H9 (cell line): Measurements from ENCODE around the gene CD300LG. TPM values are rescaled to one million over a fixed set of nuclear protein-coding genes. Genes with fewer than 3 reads are reported as not detected.

Experiments used
- DNase-seq: peaks from one replicate; pipeline ENCODE4 v3.0.0-alpha.2; 2017
- H2AFZ ChIP-seq: one replicate; pipeline ENCODE4 v1.6.1; 2013; ENCODE audit warnings: mild to moderate bottlenecking, low read length, control low read depth, moderate library complexity
- H2AK5ac ChIP-seq: 2 replicates; pipeline ENCODE4 v1.6.1; 2013; ENCODE audit warnings: low read length, control low read depth, mixed read lengths; ENCODE audit not compliant: insufficient read length
- H2BK120ac ChIP-seq: one replicate; pipeline ENCODE4 v1.6.1; 2013; ENCODE audit warnings: low read depth, mild to moderate bottlenecking, low read length, control low read depth, inconsistent platforms; ENCODE audit not compliant: poor library complexity, severe bottlenecking
- H2BK12ac ChIP-seq: 2 replicates; pipeline ENCODE4 v1.6.1; 2013; ENCODE audit warnings: low read length, control low read depth, mixed read lengths, low read depth; ENCODE audit not compliant: insufficient read length
- H2BK15ac ChIP-seq: 2 replicates; pipeline ENCODE4 v1.6.1; 2013; ENCODE audit warnings: low read depth, low read length, control low read depth
- H2BK20ac ChIP-seq: one replicate; pipeline ENCODE4 v1.6.1; 2013; ENCODE audit warnings: low read depth, mild to moderate bottlenecking, low read length, control low read depth, inconsistent platforms; ENCODE audit not compliant: poor library complexity, severe bottlenecking
- H2BK5ac ChIP-seq: 2 replicates; pipeline ENCODE4 v1.6.1; 2013; ENCODE audit warnings: low read length, control low read depth, mixed read lengths; ENCODE audit not compliant: insufficient read length
- H3K14ac ChIP-seq: 2 replicates; pipeline ENCODE4 v1.6.1; 2013; ENCODE audit warnings: low read length, control low read depth; ENCODE audit not compliant: insufficient read depth
- H3K18ac ChIP-seq: 2 replicates; pipeline ENCODE4 v1.6.1; 2013; ENCODE audit warnings: low read depth, mild to moderate bottlenecking, mixed read lengths, low read length, control low read depth; ENCODE audit not compliant: insufficient read length
- H3K23ac ChIP-seq: 2 replicates; pipeline ENCODE4 v1.6.1; 2013; ENCODE audit warnings: low read length, control low read depth, mixed read lengths, low read depth; ENCODE audit not compliant: insufficient read length
- H3K23me2 ChIP-seq: 2 replicates; pipeline ENCODE4 v1.6.1; 2013; ENCODE audit warnings: low read depth, mild to moderate bottlenecking, mixed read lengths, low read length, control low read depth; ENCODE audit not compliant: insufficient read length, poor library complexity, severe bottlenecking
- H3K27ac ChIP-seq: 2 replicates; pipeline ENCODE4 v1.5.1; 2013; ENCODE audit warnings: low read length, control low read depth, mixed read lengths, low read depth; ENCODE audit not compliant: insufficient read length
- H3K27me3 ChIP-seq: 2 replicates; pipeline ENCODE4 v1.6.1; 2013; ENCODE audit warnings: low read length, control low read depth, inconsistent platforms; ENCODE audit not compliant: insufficient read depth
- H3K4ac ChIP-seq: 2 replicates; pipeline ENCODE4 v1.6.1; 2013; ENCODE audit warnings: low read depth, mild to moderate bottlenecking, control low read depth, inconsistent platforms, low read length, moderate library complexity
- H3K4me1 ChIP-seq: 2 replicates; pipeline ENCODE4 v1.6.1; 2013; ENCODE audit warnings: low read length, control low read depth, inconsistent platforms; ENCODE audit not compliant: insufficient read depth
- H3K4me2 ChIP-seq: 2 replicates; pipeline ENCODE4 v1.6.1; 2013; ENCODE audit warnings: low read length, control low read depth, mixed read lengths; ENCODE audit not compliant: insufficient read length, insufficient read depth
- H3K56ac ChIP-seq: 2 replicates; pipeline ENCODE4 v1.6.1; 2013; ENCODE audit warnings: low read depth, mild to moderate bottlenecking, mixed read lengths, low read length, control low read depth; ENCODE audit not compliant: insufficient read length
- H3K79me1 ChIP-seq: 2 replicates; pipeline ENCODE4 v1.6.1; 2013; ENCODE audit warnings: low read depth, mild to moderate bottlenecking, moderate library complexity, low read length, control low read depth, inconsistent platforms; ENCODE audit not compliant: insufficient read depth, poor library complexity, severe bottlenecking
- H3K79me2 ChIP-seq: 2 replicates; pipeline ENCODE4 v1.6.1; 2013; ENCODE audit warnings: low read length, control low read depth, inconsistent platforms; ENCODE audit not compliant: insufficient read depth
- H3K9ac ChIP-seq: 2 replicates; pipeline ENCODE4 v1.6.1; 2013; ENCODE audit warnings: low read length, control low read depth, mixed read lengths; ENCODE audit not compliant: insufficient read length; ENCODE audit errors: extremely low read depth
- H3K9me3 ChIP-seq: one replicate; pipeline ENCODE4 v1.6.1; 2013; ENCODE audit warnings: low read depth, low read length, inconsistent platforms; ENCODE audit not compliant: control insufficient read depth
- H3T11ph ChIP-seq: one replicate; pipeline ENCODE4 v1.6.1; 2013; ENCODE audit warnings: mild to moderate bottlenecking, low read length, control low read depth, inconsistent platforms
- H4K20me1 ChIP-seq: one replicate; pipeline ENCODE4 v1.6.1; 2013; ENCODE audit not compliant: control insufficient read depth, insufficient read length, insufficient read depth
- H4K5ac ChIP-seq: 2 replicates; pipeline ENCODE4 v1.6.1; 2013; ENCODE audit warnings: low read depth, mild to moderate bottlenecking, mixed read lengths, low read length, control low read depth; ENCODE audit not compliant: insufficient read length
- H4K8ac ChIP-seq: replicated peaks from 2 replicates; pipeline ENCODE4 v1.6.1; 2013; ENCODE audit warnings: low read length, control low read depth, mixed read lengths, low read depth; ENCODE audit not compliant: insufficient read length
- H4K91ac ChIP-seq: 2 replicates; pipeline ENCODE4 v1.6.1; 2013; ENCODE audit warnings: low read depth, mild to moderate bottlenecking, moderate library complexity, mixed read lengths, low read length, control low read depth; ENCODE audit not compliant: insufficient read length
- H3K27ac Mint-ChIP-seq, 3 experiments: 2 replicates in 2 of 3; 3 replicates in 1 of 3; pipeline ENCODE4 v1.8.0; 2020 to 2021; ENCODE audit warnings: mixed read lengths in 3 of 3, mild to moderate bottlenecking in 1 of 3, moderate library complexity in 1 of 3
- H3K27me3 Mint-ChIP-seq: 2 replicates; pipeline ENCODE4 v1.8.0; 2021; ENCODE audit warnings: low read depth, mild to moderate bottlenecking, moderate library complexity, mixed read lengths
- H3K36me3 Mint-ChIP-seq, 3 experiments: 2 replicates in 2 of 3; 3 replicates in 1 of 3; pipeline ENCODE4 v1.8.0; 2020 to 2021; ENCODE audit warnings: low read depth in 3 of 3, mixed read lengths in 3 of 3; ENCODE audit not compliant: insufficient read depth in 1 of 3
- H3K4me1 Mint-ChIP-seq, 2 experiments: 2 replicates each; pipeline ENCODE4 v1.8.0; 2020; ENCODE audit warnings: mixed read lengths in 2 of 2
- H3K4me3 Mint-ChIP-seq, 2 experiments: 2 replicates in 1 of 2; 3 replicates in 1 of 2; pipeline ENCODE4 v1.8.0; 2020 to 2021; ENCODE audit warnings: mild to moderate bottlenecking in 2 of 2, mixed read lengths in 2 of 2, moderate library complexity in 1 of 2
- H3K9me3 Mint-ChIP-seq, 2 experiments: 2 replicates in 1 of 2; 3 replicates in 1 of 2; pipeline ENCODE4 v1.8.0; 2020; ENCODE audit warnings: mild to moderate bottlenecking in 2 of 2, mixed read lengths in 2 of 2, moderate library complexity in 1 of 2
- WGBS: extraction: QIAGEN DNeasy Blood & Tissue Kit; methylation state at CpG from one replicate; pipeline ENCODE4 v1.1.7; 2013; ENCODE audit warnings: missing lambda C conversion rate, low lambda C conversion rate, mixed read lengths; ENCODE audit not compliant: insufficient read length; ENCODE audit errors: extremely low coverage; 5-methylcytosine and 5-hydroxymethylcytosine counted together
- total RNA-seq: library from RNA; stranded (reverse); gene quantifications from 2 replicates; pipeline ENCODE4 v1.2.1, GENCODE V29; 2021
- TF ChIP-seq, protein P1 (sequence below): fragments of 200-600 bp; sonication (generic); conservative IDR thresholded peaks from 3 replicates; pipeline ENCODE4 v1.8.0; 2021; ENCODE audit warnings: antibody characterized with exemption, mild to moderate bottlenecking

Gene CD300LG
- total RNA-seq, 1 experiment from 2014 or later: not detected

DNA sequence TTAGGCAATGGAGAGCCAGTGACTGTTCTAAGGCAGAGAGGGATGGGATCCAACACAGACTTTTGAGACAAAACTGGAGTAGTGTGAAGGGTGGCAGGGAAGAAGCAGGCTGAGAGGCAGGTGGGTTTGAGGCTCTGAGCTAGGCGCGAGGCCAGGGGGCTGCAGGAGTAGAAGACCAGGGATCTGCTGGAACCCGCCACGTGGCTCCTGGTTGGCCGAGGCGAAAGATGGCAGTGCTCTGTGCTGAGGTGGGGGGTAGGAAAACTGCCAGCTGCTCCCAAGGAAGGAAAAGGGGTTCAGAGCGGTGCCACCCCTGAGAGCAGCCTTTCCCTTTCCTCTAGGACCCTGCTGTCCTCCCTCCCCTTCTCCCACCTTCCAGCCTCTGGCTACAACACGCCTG, 5.6 kb downstream of the CD300LG start:
- H3K9me3 Mint-ChIP-seq: no peaks in the 10 kb centered on the region; a peak in 1 of 5 replicates
- no peak overlapping the region for H2BK20ac ChIP-seq
- H2AFZ ChIP-seq: no peak overlapping the region
- no peak overlapping the region for H3K18ac ChIP-seq
- peaks cover under 1 to 1% of the 10 kb centered on the region in 2 experiments; a peak in 2 of 4 replicates for H3K4me1 Mint-ChIP-seq
- H3K27ac Mint-ChIP-seq: no peak overlapping the region
- no peak overlapping the region for H3K4me2 ChIP-seq
- H3K27me3 ChIP-seq: no peaks in the 10 kb centered on the region; the same call in 1 of the 2 replicates
- H2BK120ac ChIP-seq: no peak overlapping the region
- no peak overlapping the region for H4K5ac ChIP-seq
- no peak overlapping the region for H2BK15ac ChIP-seq
- no peak overlapping the region for H4K91ac ChIP-seq
- no peaks in the 10 kb centered on the region for H3K79me2 ChIP-seq
- H3K23ac ChIP-seq: no peak overlapping the region
- H3K36me3 Mint-ChIP-seq: no peaks in the 10 kb centered on the region
- H3K27ac ChIP-seq: no peak overlapping the region
- H4K20me1 ChIP-seq: no peaks in the 10 kb centered on the region
- H3K27me3 Mint-ChIP-seq: peaks cover 9% of the 10 kb centered on the region
- H3K9ac ChIP-seq: no peak overlapping the region
- no peak overlapping the region for H2BK12ac ChIP-seq
- H3K79me1 ChIP-seq: no peaks in the 10 kb centered on the region
- no peak overlapping the region for H2BK5ac ChIP-seq
- WGBS: no CpG with 5 or more reads among the region's 8 CpGs
- TF ChIP-seq, protein P1, sequence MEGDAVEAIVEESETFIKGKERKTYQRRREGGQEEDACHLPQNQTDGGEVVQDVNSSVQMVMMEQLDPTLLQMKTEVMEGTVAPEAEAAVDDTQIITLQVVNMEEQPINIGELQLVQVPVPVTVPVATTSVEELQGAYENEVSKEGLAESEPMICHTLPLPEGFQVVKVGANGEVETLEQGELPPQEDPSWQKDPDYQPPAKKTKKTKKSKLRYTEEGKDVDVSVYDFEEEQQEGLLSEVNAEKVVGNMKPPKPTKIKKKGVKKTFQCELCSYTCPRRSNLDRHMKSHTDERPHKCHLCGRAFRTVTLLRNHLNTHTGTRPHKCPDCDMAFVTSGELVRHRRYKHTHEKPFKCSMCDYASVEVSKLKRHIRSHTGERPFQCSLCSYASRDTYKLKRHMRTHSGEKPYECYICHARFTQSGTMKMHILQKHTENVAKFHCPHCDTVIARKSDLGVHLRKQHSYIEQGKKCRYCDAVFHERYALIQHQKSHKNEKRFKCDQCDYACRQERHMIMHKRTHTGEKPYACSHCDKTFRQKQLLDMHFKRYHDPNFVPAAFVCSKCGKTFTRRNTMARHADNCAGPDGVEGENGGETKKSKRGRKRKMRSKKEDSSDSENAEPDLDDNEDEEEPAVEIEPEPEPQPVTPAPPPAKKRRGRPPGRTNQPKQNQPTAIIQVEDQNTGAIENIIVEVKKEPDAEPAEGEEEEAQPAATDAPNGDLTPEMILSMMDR: no peak
- H3K4ac ChIP-seq: no peak overlapping the region
- no peak overlapping the region for H3T11ph ChIP-seq
- no peak overlapping the region for H2AK5ac ChIP-seq
- no peak for DNase-seq
- no peaks in the 10 kb centered on the region for H3K9me3 ChIP-seq
- no peak overlapping the region for H3K4me3 Mint-ChIP-seq
- no peaks in the 10 kb centered on the region for H3K23me2 ChIP-seq
- no peak overlapping the region for H4K8ac ChIP-seq
- H3K4me1 ChIP-seq: no peaks in the 10 kb centered on the region
- H3K14ac ChIP-seq: no peak overlapping the region
- no peak overlapping the region for H3K56ac ChIP-seq
